HCT116 (cell line): ENCODE data around the gene BRCA2. TPM values are rescaled to one million over a fixed set of nuclear protein-coding genes. Genes with fewer than 3 reads are reported as not detected.

ENCODE experiments used
- ATAC-seq: fragments of 200-7000 bp; cut with Tn5 transposase; 2 replicates; pipeline ENCODE4 v1.9.1; 2020; ENCODE audit warnings: mild to moderate bottlenecking, moderate library complexity
- BruUV-seq: library from RNA; stranded (reverse); fragments of 400-500 nt; replicated peaks from 2 replicates; lab custom pipeline; 2021; lab: Mats Ljungman, UMichigan
- CTCF ChIA-PET: fragments of 300-600 bp; sonication (Branson Sonifier 250); formaldehyde crosslinking; loops from one replicate; lab custom pipeline; 2021; ENCODE audit warnings: antibody characterized with exemption; lab: Charles Lee
- POLR2A ChIA-PET: fragments of 300-600, 350-600 bp; sonication (Branson Sonifier 250); formaldehyde crosslinking; loops from one replicate; lab custom pipeline; 2021; ENCODE audit warnings: antibody characterized with exemption; lab: Charles Lee
- RAD21 ChIA-PET, 2 experiments: fragments of 300-600 bp; sonication (Branson Sonifier 250); formaldehyde crosslinking; loops; one replicate each; lab custom pipeline; 2023; ENCODE audit warnings: low total read pairs in 2 of 2; ENCODE audit not compliant: uncharacterized antibody in 2 of 2, unreplicated experiment in 2 of 2, low non-redundant PET in 1 of 2; lab: Charles Lee
- DNase-seq: peaks from one replicate; pipeline ENCODE4 v3.0.0-alpha.2; 2010; ENCODE audit warnings: low read depth, low spot score
- H2AFZ ChIP-seq: fragments of 200-600 bp; shearing (Covaris generic), sonication (generic); 2 replicates; pipeline ENCODE4 v1.6.1; 2017; ENCODE audit warnings: low read depth, mixed run types, mixed read lengths, antibody characterized with exemption, low read length; ENCODE audit not compliant: poor library complexity, severe bottlenecking
- H3K27ac ChIP-seq: 2 replicates; pipeline ENCODE4 v1.5.1; 2012; ENCODE audit warnings: low read depth, low read length
- H3K27me3 ChIP-seq: fragments of 200-600 bp; sonication (generic); 2 replicates; pipeline ENCODE4 v1.6.1; 2016; ENCODE audit warnings: mixed run types, low read length, mixed read lengths; ENCODE audit not compliant: insufficient read depth
- H3K36me3 ChIP-seq, 2 experiments: fragments of 200-500 bp in 1 of 2; fragments of 200-600 bp in 1 of 2; sonication (Bioruptor generic) in 1 of 2; sonication (generic) in 1 of 2; 2 replicates each; pipeline versions ENCODE4 v1.5.1 to v1.6.1; 2014 to 2016; ENCODE audit warnings: low read length in 2 of 2, inconsistent platforms in 1 of 2, mixed read lengths in 1 of 2, mixed run types in 1 of 2; ENCODE audit not compliant: insufficient read depth in 2 of 2, control insufficient read depth in 1 of 2
- H3K4me1 ChIP-seq, 2 experiments: fragments of 200-600 bp in 1 of 2; sonication (generic) in 1 of 2; 2 replicates each; pipeline versions ENCODE4 v1.5.1 to v1.6.1; 2012 to 2017; ENCODE audit warnings: low read length in 2 of 2, inconsistent platforms in 1 of 2, mild to moderate bottlenecking in 1 of 2, mixed read lengths in 1 of 2, mixed run types in 1 of 2, moderate library complexity in 1 of 2; ENCODE audit not compliant: insufficient read depth in 2 of 2, control insufficient read depth in 1 of 2
- H3K4me2 ChIP-seq: fragments of 200-600 bp; sonication (generic); 2 replicates; pipeline ENCODE4 v1.6.1; 2017; ENCODE audit warnings: mixed run types, low read length, mixed read lengths
- H3K4me3 ChIP-seq, 2 experiments: fragments of 200-600 bp in 1 of 2; sonication (generic) in 1 of 2; replicated peaks in 1 of 2; 2 replicates each; pipeline ENCODE4 v1.5.1; 2011 to 2016; ENCODE audit warnings: low read length in 2 of 2, control low read depth in 1 of 2, low read depth in 1 of 2, mild to moderate bottlenecking in 1 of 2, mixed read lengths in 1 of 2, mixed run types in 1 of 2
- H3K79me2 ChIP-seq: fragments of 200-600 bp; sonication (generic); 2 replicates; pipeline ENCODE4 v1.6.1; 2017; ENCODE audit warnings: mild to moderate bottlenecking, mixed run types, low read length, moderate library complexity, mixed read lengths; ENCODE audit not compliant: insufficient read depth
- H3K9ac ChIP-seq: fragments of 200-600 bp; sonication (generic); 2 replicates; pipeline ENCODE4 v1.6.1; 2016; ENCODE audit warnings: low read length, mixed read lengths
- H3K9me2 ChIP-seq: fragments of 200-600 bp; sonication (generic), shearing (Covaris generic); 2 replicates; pipeline ENCODE4 v1.6.1; 2017; ENCODE audit warnings: mixed run types, mild to moderate bottlenecking, moderate library complexity; ENCODE audit not compliant: insufficient read depth
- H3K9me3 ChIP-seq, 2 experiments: fragments of 200-500 bp in 1 of 2; fragments of 200-600 bp in 1 of 2; sonication (Bioruptor generic) in 1 of 2; sonication (generic) in 1 of 2; 2 replicates each; pipeline ENCODE4 v1.6.1; 2014 to 2017; ENCODE audit warnings: low read length in 2 of 2, mixed read lengths in 2 of 2, inconsistent platforms in 1 of 2, low read depth in 1 of 2, mild to moderate bottlenecking in 1 of 2, mixed run types in 1 of 2, moderate library complexity in 1 of 2; ENCODE audit not compliant: control insufficient read depth in 1 of 2, insufficient read depth in 1 of 2
- H4K20me1 ChIP-seq: fragments of 200-600 bp; sonication (generic), shearing (Covaris generic); 2 replicates; pipeline ENCODE4 v1.6.1; 2017; ENCODE audit warnings: mixed run types, mild to moderate bottlenecking, moderate library complexity; ENCODE audit not compliant: insufficient read depth
- CBX3 ChIP-seq: IDR thresholded peaks from 2 replicates; pipeline ENCODE4 v1.6.1; 2012; ENCODE audit warnings: low read depth
- POLR2A ChIP-seq: IDR thresholded peaks from 2 replicates; pipeline ENCODE4 v1.7.0; 2011; ENCODE audit warnings: borderline replicate concordance; ENCODE audit not compliant: insufficient read depth, insufficient read length; ENCODE audit errors: extremely low read depth
- RAD21 ChIP-seq: IDR thresholded peaks from 2 replicates; pipeline ENCODE4 v1.6.1; 2012; ENCODE audit warnings: low read depth, mild to moderate bottlenecking
- REST ChIP-seq: IDR thresholded peaks from 2 replicates; pipeline ENCODE4 v1.6.1; 2012; ENCODE audit warnings: low read depth
- SRF ChIP-seq: IDR thresholded peaks from 2 replicates; pipeline ENCODE4 v1.6.1; 2012; ENCODE audit warnings: low read depth
- TCF7L2 ChIP-seq: IDR thresholded peaks from 2 replicates; pipeline ENCODE4 v1.7.0; 2011; ENCODE audit warnings: borderline replicate concordance, inconsistent platforms; ENCODE audit not compliant: insufficient read depth, insufficient read length; ENCODE audit errors: extremely low read depth
- YY1 ChIP-seq: IDR thresholded peaks from 2 replicates; pipeline ENCODE4 v1.6.1; 2011; ENCODE audit warnings: low read length, low read depth, moderate library complexity, mild to moderate bottlenecking; ENCODE audit not compliant: insufficient replicate concordance; ENCODE audit errors: extremely low read depth
- intact Hi-C: fragments of 100-400 bp; cut with micrococcal nuclease; formaldehyde crosslinking; loops from 2 replicates; pipeline ENCODE4 v1.10.0; 2022
- total RNA-seq: library from RNA; stranded (reverse); gene quantifications from one replicate; pipeline ENCODE4 v1.2.1, GENCODE V29; 2021; ENCODE audit not compliant: unreplicated experiment

Gene BRCA2
- total RNA-seq, 1 experiment from 2014 or later = 14.2 TPM

- Histone ChIP-seq H3K9ac (no peak overlapping the region), H3K79me2 (no peaks in the 10 kb centered on the region), H3K9me3 (no peaks in the 10 kb centered on the region), H3K4me2 (no peak overlapping the region), H4K20me1 (no peaks in the 10 kb centered on the region), H2AFZ (no peak overlapping the region), H3K4me1 (no peaks in the 10 kb centered on the region), H3K27ac (no peak overlapping the region), H3K9me2 (no peaks in the 10 kb centered on the region), H3K27me3 (no peaks in the 10 kb centered on the region), H3K36me3 (no peaks in the 10 kb centered on the region), H3K4me3 (no peak overlapping the region)
- intact Hi-C loops = no loop called here
- RAD21 ChIA-PET = no interaction called here
- DNase-seq (no peak), ATAC-seq (no peak)
- no peak for TF ChIP-seq TCF7L2
- no peak for TF ChIP-seq CBX3
- no peak for TF ChIP-seq REST
- TF ChIP-seq RAD21 = no peak
- TF ChIP-seq POLR2A = no peak
- no peak for TF ChIP-seq YY1
- no peak for TF ChIP-seq SRF
- CTCF ChIA-PET = no interaction called here
- POLR2A ChIA-PET = no interaction called here
- no TSS peak for BruUV-seq
Measured at GRCh38 chr13:32390484-32390883, 75.2 kb downstream of the BRCA2 start.
